T47D (cell line): ENCODE data around the gene GCGR.

Source experiments
- DNase-seq, 2 experiments: peaks; one replicate each; pipeline versions ENCODE4 v3.0.0 to v3.0.0-alpha.2; 2011 to 2012; ENCODE audit warnings: low read depth in 1 of 2, low spot score in 1 of 2
- JUND ChIP-seq: IDR thresholded peaks from 2 replicates; pipeline ENCODE4 v1.6.1; 2012; ENCODE audit warnings: low read depth
- in situ Hi-C: cut with HindIII; loops from 2 replicates; pipeline ENCODE4 v1.10.0; 2016; ENCODE audit warnings: low sequenced_read_pairs, low pct_unique_long_range_greater_than_20kb

The GCGR gene

DNA sequence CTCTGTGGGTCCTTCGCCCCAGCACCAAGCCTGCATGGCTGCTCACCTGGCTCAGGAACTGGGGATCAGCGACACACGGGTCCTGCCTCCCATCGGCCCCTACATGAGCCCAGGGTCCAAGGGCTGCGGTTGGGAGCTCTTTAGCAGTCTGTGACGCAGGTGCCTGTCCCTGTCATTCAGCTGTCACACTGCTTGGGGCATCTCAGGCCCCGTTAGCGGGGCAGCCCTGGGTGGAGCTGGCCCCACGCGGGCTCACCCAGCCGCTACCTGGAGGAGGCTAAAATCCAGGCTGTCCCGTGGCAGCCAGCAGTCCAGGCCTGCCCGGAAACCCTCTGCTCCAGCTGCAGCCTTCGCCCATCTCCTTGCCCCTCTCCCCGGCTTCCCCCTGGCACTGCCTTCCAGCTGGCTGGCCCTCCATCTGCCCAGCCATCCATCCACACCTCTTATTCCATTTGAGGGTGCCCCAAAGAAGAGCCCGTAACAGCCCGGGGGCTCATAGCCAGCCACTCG, 3.3 kb downstream of the GCGR start:
- in situ Hi-C loops: no loop called here
- no peak for TF ChIP-seq JUND
- DNase-seq: no peak

DNA sequence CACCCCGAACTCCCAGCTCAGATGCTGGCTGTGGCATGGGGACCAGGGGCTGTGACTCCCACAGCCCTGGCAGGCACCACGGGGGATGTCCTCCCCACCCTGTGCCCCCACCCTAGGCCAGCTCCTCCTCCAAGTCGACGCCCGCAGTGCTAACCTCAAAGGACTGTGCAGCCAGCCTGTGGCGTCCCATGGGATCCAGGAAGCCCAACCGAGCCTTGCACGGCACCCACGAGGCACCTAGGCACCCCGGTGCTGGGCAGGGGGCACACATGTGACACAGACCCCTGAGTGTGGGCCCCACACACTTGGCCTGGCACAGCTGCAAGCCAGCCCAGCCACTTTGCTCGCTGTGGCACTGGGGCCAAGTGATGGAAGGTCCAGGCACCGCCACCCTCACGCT, 3.9 kb downstream of the GCGR start:
- in situ Hi-C loops: no loop called here
- TF ChIP-seq JUND: no peak
- no peak for DNase-seq

DNA sequence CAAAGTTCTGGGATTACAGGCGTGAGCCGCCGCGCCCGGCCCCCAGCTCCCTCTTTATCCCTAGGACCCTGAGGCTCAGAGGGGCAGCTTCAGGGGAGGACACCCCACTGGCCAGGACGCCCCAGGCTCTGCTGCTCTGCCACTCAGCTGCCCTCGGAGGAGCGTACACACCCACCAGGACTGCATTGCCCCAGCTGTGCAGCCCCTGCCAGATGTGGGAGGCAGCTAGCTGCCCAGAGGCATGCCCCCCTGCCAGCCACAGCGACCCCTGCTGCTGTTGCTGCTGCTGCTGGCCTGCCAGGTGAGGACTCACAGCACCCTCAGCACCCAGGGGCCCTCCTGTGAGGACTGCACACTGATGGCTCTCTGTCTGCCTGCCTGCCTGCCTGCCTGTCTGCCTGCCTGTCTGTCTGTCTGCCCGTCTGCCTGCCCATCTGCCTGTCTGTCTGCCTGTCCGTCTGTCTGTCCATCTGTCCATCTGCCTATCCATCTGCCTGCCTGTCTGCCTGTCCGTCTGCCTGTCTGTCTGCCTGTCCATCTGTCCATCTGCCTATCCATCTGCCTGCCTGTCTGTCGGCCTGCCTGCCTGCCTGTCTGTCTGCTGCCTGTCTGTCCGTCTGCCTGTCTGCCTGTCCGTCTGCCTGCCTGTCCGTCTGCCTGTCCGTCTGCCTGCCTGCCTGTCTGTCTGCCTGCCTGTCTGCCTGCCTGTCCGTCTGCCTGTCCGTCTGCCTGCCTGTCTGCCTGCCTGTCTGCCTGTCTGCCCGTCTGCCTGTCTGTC, 5.0 kb downstream of the GCGR start:
- no peak for TF ChIP-seq JUND
- in situ Hi-C loops: no loop called here
- DNase-seq: no peak

DNA sequence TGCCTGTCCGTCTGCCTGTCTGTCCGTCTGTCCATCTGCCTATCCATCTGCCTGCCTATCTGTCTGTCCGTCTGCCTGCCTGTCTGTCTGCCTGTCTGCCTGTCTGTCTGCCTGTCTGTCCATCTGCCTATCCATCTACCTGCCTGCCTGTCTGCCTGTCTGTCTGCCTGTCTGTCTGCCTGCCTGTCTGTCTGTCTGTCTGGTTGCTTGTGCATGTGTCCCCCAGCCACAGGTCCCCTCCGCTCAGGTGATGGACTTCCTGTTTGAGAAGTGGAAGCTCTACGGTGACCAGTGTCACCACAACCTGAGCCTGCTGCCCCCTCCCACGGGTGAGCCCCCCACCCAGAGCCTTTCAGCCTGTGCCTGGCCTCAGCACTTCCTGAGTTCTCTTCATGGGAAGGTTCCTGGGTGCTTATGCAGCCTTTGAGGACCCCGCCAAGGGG, 5.6 kb downstream of the GCGR start:
- no peak for DNase-seq
- in situ Hi-C loops: no loop called here
- TF ChIP-seq JUND: no peak

DNA sequence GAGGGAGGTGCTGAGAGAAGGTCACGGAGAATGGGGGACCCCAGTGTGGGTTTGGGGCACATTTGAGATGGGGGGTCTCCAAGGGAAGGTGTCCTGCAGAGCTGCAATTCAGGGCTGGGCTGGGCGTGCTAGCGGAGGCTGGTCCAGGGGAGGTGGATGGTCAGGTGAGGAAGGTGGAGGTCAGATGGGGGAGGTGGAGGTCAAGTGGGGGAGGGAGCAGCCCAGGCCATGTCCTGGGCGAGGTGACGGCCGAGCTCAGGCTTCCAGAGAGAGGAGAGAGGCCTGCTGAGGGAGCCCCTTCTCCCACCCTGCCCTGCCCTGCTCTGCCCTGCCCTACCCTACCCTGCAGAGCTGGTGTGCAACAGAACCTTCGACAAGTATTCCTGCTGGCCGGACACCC, 6.5 kb downstream of the GCGR start:
- no peak for TF ChIP-seq JUND
- in situ Hi-C loops: no loop called here
- DNase-seq: no peak

DNA sequence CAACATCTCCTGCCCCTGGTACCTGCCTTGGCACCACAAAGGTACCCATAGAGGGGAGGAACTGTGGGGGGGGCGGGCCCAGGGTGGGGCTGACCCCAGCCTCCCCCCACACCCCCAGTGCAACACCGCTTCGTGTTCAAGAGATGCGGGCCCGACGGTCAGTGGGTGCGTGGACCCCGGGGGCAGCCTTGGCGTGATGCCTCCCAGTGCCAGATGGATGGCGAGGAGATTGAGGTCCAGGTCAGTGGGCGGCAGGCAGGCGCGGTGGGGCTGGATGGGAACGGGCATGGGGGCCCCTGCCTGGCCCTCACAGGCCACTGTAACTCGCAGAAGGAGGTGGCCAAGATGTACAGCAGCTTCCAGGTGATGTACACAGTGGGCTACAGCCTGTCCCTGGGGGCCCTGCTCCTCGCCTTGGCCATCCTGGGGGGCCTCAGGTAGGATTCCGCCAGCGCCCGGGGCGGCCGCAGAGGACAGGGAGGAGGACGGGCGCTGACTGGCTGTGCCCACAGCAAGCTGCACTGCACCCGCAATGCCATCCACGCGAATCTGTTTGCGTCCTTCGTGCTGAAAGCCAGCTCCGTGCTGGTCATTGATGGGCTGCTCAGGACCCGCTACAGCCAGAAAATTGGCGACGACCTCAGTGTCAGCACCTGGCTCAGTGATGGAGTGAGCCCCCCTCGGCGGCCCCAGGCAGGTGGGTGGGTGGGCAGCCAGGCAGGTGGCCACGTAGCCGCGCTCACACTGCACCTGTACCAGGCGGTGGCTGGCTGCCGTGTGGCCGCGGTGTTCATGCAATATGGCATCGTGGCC, 7.1 kb downstream of the GCGR start:
- in situ Hi-C loops: no loop called here
- no peak for DNase-seq
- TF ChIP-seq JUND: no peak

DNA sequence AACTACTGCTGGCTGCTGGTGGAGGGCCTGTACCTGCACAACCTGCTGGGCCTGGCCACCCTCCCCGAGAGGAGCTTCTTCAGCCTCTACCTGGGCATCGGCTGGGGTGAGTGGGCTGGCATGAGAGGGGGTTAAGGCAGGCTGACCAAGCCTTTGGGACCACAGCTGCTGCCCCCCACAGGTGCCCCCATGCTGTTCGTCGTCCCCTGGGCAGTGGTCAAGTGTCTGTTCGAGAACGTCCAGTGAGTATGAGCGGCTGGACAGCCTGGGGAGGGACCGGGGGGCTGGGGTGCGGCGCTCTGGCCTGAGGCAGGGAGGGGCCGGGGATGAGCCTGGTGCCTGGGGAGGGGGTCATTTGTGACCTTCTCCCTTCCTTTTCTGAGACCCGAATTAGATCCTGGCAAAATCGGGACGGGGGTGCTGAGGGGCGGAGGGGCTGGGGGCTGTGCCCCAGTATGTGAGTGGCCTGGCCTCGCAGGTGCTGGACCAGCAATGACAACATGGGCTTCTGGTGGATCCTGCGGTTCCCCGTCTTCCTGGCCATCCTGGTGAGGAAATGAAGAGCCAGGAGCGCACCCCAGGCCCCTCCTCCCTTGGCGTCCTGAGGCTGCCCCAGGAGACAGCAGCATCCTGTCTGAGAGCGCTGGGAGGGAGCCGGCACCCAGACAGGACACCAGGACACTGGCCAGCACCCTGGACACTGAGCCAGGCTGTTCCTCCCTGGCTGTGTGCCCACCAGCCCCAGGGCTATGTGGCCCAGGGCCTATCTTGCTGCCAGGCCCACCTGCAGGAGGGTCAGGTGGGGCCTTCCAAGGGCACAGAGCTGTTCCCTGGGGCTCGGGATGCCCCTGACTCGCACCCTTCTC, 8.0 kb downstream of the GCGR start:
- TF ChIP-seq JUND: no peak
- in situ Hi-C loops: no loop called here
- DNase-seq: no peak

DNA sequence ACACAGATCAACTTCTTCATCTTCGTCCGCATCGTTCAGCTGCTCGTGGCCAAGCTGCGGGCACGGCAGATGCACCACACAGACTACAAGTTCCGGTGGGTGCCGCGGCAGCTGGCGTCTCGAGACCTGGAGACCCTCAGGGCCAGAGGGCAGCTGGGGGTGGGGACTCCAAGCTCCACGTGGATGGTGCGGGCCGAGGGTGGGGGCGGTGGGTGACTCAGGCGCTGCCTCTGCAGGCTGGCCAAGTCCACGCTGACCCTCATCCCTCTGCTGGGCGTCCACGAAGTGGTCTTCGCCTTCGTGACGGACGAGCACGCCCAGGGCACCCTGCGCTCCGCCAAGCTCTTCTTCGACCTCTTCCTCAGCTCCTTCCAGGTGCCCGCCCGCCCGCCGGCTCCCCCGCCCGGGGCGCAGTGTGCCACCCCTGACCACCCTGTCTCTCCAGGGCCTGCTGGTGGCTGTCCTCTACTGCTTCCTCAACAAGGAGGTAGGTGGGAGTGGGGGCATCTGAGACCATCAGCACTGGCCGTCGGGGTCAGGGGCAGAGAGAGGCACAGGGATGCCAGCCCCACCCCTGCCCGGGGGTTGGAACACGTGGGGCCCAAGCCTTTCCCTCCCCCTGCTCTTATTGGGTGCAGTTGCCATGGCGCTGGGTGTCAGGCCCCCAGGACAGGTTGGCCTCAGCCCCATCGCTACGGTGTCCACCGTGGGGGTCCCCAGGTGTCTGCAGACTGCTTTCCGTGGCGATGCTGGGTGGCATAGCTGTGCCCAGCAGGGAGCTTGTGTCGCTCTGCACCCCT, 8.8 kb downstream of the GCGR start:
- in situ Hi-C loops: no loop called here
- TF ChIP-seq JUND: no peak
- no peak for DNase-seq

DNA sequence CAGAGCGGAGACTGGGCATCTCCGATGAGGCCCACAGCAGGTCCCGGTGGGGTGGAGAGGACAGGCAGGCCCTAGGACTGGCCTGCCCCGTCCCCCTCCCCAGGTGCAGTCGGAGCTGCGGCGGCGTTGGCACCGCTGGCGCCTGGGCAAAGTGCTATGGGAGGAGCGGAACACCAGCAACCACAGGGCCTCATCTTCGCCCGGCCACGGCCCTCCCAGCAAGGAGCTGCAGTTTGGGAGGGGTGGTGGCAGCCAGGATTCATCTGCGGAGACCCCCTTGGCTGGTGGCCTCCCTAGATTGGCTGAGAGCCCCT, 9.4 kb downstream of the GCGR start:
- in situ Hi-C loops: no loop called here
- DNase-seq: no peak
- TF ChIP-seq JUND: no peak

DNA sequence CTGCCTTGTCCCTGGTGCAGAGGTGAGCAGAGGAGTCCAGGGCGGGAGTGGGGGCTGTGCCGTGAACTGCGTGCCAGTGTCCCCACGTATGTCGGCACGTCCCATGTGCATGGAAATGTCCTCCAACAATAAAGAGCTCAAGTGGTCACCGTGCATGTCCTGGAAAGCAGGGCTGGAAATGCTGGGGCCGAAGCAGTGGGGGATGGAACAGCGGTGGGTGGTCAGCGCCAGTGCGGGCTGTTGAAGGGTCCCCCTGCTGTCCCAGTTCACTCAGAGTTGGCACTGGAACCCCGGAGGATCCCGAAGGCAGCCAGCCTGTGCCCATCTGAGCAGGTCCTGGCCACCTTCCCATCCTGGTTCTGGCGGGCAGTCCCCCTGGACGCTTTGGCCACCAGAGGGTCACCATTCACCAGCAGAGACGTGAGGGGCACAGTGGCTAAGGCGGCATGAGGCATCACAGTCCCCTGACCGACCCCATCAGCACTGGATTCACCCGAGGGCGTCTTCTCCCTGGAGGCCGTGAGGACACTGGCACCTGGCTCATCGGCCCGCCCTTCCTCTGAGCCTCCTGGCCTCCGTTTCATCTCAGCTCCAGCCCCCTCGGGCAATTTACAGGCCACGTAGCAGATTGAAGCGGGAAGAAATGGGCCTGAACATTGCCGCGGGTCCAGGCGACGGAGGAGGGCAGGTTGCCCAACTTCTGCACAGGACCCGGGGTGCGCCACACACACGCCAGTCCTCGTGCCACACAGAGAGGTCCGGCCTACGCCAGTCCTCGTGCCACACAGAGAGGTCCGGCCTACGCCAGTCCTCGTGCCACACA, 10.1 kb downstream of the GCGR start:
- in situ Hi-C loops: no loop called here

DNA sequence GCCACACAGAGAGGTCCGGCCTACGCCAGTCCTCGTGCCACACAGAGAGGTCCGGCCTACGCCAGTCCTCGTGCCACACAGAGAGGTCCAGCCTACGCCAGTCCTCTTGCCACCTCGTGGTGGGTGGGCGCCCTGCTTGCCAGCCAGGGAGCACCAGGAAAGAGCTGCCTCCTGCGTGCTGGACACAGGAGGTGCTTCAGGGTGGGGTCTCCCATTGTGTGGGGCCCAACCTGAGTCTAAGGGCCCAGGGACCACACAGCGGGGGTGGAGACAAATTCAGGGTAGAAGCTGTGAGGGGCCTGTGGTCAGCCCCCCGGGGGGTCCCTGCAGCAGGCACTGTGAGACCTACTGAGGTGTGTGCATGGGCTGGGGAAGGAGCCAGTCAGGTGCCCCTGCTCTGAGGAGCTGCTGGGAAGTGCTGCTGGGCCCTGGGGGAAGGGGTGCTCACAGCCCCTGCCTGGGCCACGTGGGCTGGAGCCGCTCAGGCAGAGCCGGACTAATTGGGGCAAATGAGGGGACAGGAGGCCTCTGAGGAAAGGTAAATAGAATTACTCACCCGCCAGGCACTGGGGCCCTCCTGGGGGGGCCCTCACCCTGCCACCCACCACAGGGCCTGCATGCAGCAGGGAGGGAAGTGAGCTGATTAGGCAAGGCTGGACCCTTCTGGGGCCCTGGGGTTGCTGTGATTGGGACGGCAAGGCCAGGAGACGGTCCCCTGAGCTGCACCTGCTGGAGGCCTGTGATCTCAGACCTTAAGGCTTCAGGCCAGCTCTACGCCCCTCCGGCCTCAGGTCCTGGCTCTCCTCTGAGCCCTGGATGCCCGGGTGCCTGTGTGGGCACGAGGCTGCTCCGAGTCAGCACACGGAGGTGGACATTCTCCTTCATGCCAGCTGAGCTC, 11.0 kb downstream of the GCGR start:
- in situ Hi-C loops: no loop called here
- no peak for DNase-seq
- TF ChIP-seq JUND: no peak

More for the DNA sequence above, 10.1 kb downstream of the GCGR start:
- no peak for DNase-seq
- TF ChIP-seq JUND: no peak
